A204.1 (cell line): ENCODE data around the gene MARCHF5.
"Not testable (repeated sequence)": the region's sequence is repeated elsewhere in the genome, so short reads cannot be mapped to it uniquely, and the experiment has no call there.

Experiments
- FAIRE-seq: peaks from 2 replicates; lab custom pipeline; 2012; peaks lifted over from hg19 to GRCh38; lab: Jason Lieb, UNC

The MARCHF5 gene

DNA sequence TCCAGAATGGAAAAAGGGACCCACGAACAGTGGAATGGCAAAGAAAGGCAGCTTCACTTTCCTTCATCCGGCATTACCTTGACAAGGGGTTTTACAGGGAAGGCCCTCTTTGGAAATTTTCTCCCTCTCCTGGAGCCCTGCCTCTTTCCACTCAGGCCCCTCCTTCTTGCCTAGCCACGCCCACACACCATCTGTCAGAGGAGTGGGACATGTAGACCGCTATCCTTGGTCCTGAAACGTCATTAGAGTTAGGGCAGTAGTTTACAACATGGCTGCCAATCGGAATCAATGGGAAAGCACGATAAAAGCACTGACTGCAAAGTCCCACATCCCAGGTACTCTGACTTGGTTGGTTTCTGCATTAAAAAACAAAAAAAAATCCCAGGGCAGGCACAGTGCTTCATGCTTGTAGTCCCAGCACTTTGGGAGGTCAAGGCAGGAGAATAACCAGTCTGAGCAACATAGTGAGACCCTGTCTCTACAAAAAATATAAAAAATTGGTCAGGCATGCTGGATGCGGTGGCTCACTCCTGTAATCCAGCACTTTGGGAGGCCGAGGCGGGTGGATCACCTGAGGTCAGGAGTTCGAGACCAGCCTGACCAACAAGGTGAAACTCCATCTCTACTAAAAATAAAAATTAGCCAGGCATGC is 96.4 kb downstream of the MARCHF5 start:
- no peak for FAIRE-seq

DNA sequence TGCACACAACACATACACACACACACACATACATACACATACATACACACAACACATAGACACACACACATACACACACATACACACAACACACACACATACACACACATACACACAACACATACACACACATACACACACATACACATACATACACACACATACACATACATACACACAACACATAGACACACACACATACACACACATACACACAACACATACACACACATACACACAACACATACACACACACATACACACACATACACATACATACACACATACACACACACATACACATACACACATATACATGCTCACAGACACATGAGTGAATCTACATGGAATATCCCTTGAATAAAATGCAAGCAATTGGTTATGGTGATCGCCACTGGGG is 102.2 kb downstream of the MARCHF5 start:
- not testable (repeated sequence) for FAIRE-seq

DNA sequence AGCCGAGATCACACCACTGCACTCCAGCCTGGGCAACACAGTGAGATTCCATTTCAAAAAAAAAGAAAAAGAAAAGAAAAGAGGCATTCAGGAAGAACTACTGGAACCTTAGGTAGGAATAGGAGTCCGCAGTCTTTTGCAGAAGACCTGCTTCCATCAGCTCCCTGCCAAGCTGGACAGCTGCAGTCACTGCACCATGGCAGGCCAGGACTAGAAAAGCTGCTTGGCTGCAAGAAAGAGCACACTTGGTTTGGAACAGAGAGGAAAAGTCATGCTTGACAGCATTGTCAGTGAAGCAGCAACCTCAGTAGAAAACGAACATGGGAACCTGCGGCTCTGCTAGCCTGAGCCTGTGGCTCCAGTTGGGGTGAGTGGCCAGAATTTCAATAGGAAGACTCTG is 104.3 kb downstream of the MARCHF5 start:
- FAIRE-seq: no peak

DNA sequence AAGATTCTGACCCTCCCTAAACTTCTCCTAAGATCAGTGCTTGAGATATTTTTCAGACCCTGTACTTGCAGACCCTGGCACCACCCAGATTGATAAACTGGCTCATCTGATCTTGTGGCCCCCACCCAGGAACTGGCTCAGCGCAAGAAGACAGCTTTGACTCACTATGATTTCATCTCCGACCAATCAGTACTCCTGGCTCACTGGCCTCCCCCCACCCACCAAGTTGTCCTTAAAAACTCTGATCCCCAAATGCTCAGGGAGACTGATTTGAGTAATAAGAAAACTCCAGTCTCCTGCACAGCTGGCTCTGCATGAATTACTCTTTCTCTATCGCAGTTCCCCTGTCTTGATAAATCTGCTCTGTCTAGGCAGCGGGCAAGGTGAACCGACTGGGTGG is 111.3 kb downstream of the MARCHF5 start:
- not testable (repeated sequence) for FAIRE-seq
